BJ (cell line): Measurements from ENCODE around the gene NCLN. TPM values are rescaled to one million over a fixed set of nuclear protein-coding genes. Genes with fewer than 3 reads are reported as not detected.
A peak's percentile ranks its signal among the peaks of the same experiment; 100 is the strongest.
"Not testable (repeated sequence)": the region's sequence is repeated elsewhere in the genome, so short reads cannot be mapped to it uniquely, and the experiment has no call there.

Source experiments
- CTCF ChIA-PET: fragments of 350-600 bp; formaldehyde crosslinking; extraction: SDS; loops from one replicate; lab custom pipeline; 2021; ENCODE audit warnings: antibody characterized with exemption, inconsistent platforms; lab: Yijun Ruan, JAX
- POLR2A ChIA-PET: fragments of 300-600 bp; sonication (Branson Sonifier 250); formaldehyde crosslinking; extraction: SDS; loops from one replicate; lab custom pipeline; 2021; ENCODE audit warnings: antibody characterized with exemption; lab: Charles Lee
- DNase-seq: peaks from one replicate; pipeline ENCODE4 v3.0.0-alpha.2; 2011; ENCODE audit warnings: low read depth
- H3K27me3 ChIP-seq: 2 replicates; pipeline ENCODE4 v1.6.0; 2011; ENCODE audit warnings: low read length; ENCODE audit not compliant: control insufficient read depth, insufficient read depth
- H3K36me3 ChIP-seq: 2 replicates; pipeline ENCODE4 v1.5.1; 2011; ENCODE audit warnings: low read length; ENCODE audit not compliant: control insufficient read depth, insufficient read depth
- H3K4me3 ChIP-seq: 2 replicates; pipeline ENCODE4 v1.5.1; 2011; ENCODE audit warnings: low read depth, mild to moderate bottlenecking, control low read depth, low read length
- CTCF ChIP-seq: IDR thresholded peaks from 2 replicates; pipeline ENCODE4 v1.5.1; 2011; ENCODE audit warnings: low read depth, mild to moderate bottlenecking, control low read depth, inconsistent platforms, low read length, moderate library complexity; ENCODE audit not compliant: insufficient read depth
- polyA plus RNA-seq: library from polyadenylated mRNA; depleted of rRNA; stranded (reverse); fragments of >200 nt; gene quantifications from 2 replicates; pipeline ENCODE4 v1.2.3, GENCODE V29; 2011

The NCLN gene
- polyA plus RNA-seq, 1 experiment = 75.8 TPM

DNA sequence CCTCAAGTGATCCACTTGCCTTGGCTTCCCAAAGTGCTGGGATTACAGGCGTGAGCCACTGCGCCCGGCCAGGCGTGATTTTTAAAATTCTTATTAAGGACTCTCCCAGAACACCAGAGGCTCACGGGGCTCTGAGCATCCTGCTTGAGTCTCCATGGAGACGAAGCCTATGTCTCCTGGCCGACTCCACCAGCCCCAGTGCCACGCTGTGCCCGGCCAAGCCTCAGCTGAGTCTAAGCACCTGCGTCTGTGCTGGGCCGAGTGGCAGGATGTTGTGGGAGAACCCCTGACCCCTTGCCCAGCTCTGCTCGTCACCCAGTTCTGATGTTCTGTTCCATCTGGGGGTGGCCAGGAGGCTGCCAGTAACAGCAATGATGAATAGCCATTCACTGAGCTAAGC lies 34.8 kb downstream of the NCLN start:
- no peak for TF ChIP-seq CTCF
- H3K4me3 ChIP-seq = no peak overlapping the region
- POLR2A ChIA-PET = no interaction called here
- no peaks in the 10 kb centered on the region; the same call in 1 of the 2 replicates for H3K27me3 ChIP-seq
- DNase-seq = no peak
- no peaks in the 10 kb centered on the region for H3K36me3 ChIP-seq
- CTCF ChIA-PET = interaction anchor here (0.8 kb wide), 1 partner anchor 9 kb away, joined by 3 read pairs; no protein-coding TSS in a partner anchor

DNA sequence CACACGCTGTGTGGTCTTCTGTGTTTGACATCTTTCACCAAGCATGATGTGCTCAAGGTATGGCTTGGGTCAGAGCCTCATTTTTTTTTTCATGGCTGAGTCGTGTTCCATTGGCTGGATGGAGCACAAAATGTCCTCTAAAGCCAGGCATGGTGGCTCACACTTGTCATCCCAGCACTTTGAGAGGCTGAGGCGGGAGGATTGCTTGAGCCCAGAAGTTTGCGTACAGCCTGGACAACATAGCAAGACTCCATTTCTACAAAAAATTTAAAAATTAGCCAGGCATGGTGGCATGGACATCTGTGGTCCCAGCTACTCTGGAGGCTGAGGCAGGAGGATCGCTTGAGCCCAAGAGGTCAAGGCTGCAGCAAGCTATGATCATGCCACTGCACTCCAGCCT lies 35.8 kb downstream of the NCLN start:
- H3K4me3 ChIP-seq, H3K36me3 ChIP-seq, DNase-seq, POLR2A ChIA-PET, H3K27me3 ChIP-seq: not testable (repeated sequence)
- CTCF ChIA-PET = interaction anchor here (0.8 to 1.4 kb wide), 2 partner anchors 10 to 12 kb away, joined by 3 read pairs; no protein-coding TSS in a partner anchor

DNA sequence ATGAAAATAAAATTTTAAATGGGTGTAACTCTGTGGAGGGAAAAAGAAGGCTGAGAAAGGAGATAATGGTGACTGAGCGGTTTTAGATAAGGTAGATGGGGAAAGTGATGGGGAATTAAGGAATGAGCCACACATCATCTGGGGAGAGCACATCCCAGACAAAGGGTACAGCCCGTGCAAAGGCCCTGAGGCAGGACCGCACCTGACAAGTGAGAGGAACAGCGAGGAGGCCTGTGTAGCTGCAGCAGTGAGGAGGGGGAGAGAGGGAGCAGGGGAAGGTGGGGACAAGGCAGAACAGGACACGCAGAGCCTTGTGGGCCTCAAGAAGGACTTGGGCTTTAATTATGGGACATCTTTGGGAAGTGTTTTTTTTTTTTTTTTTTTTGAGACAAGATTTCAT lies 37.0 kb downstream of the NCLN start:
- DNase-seq = no peak
- peaks cover 11% of the 10 kb centered on the region for H3K27me3 ChIP-seq
- no peak overlapping the region for H3K4me3 ChIP-seq
- ChIA-PET POLR2A (no interaction called here), CTCF (interaction anchor here (1.4 to 1.6 kb wide), 2 partner anchors 11 to 13 kb away, joined by 3 to 4 read pairs; no protein-coding TSS in a partner anchor)
- H3K36me3 ChIP-seq = no peaks in the 10 kb centered on the region
- TF ChIP-seq CTCF = no peak

DNA sequence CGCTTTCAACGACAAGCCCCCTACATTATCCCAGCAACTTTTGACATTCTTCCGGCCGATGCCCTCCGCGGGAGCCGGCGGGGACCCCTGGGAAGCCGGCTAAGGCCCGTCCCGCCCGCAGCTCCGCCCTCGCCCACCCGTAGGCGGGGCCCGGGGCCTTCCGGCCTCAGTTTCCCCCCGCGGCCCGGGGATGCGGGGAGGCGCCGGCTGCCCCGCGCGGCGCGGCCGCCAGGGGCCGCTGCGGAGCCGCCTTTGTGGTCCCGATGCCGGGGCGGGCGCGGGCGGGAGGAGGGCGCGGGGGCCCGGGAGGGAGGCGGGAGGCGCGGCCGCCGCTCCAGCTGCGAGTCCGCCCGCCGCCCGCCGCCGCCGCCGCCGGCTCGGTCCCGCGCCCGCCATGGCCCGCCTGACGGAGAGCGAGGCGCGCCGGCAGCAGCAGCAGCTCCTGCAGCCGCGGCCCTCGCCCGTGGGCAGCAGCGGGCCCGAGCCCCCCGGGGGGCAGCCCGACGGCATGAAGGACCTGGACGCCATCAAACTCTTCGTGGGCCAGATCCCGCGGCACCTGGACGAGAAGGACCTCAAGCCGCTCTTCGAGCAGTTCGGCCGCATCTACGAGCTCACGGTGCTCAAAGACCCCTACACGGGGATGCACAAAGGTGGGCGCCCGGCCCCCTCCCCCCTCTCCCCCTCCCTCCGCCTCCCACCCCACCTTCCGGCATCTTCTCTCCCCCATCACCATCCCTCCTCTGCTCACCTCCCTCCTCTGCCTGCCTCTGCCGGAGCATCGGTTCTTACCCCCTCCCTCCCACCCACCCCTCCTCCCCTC lies 38.8 kb downstream of the NCLN start, which contains the start of gene CELF5:
CELF5 (plus strand) TSS at position 316 of the 823 bp plus-strand sequence; CDS start at position 395, 79 bp downstream.
- DNase-seq = no peak
- ChIA-PET POLR2A (no interaction called here), CTCF (interaction anchor here (0.6 to 1.7 kb wide), 7 partner anchors 9 to 77 kb away, joined by 3 to 5 read pairs (median 3); no protein-coding TSS in a partner anchor)
- H3K27me3 ChIP-seq = peaks cover 18% of the 10 kb centered on the region
- H3K36me3 ChIP-seq = no peaks in the 10 kb centered on the region
- H3K4me3 ChIP-seq = peak within 1 kb of the TSS; percentile 31
- TF ChIP-seq CTCF = no peak

DNA sequence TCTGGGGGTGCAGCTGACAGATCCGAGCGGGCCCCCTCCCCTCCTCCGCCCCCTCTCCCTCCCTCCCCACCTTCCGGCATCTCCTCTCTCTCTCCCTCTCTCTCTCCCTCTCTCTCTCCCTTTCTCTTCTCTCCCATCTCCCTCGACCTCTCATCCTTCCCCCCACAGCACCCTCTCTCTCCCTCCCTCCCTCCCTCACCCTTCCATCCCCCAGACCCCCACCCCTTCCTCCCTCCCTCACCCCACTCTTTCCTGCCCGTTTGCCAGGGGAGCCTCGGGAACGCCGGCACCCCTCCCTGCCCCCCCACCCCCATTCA lies 39.4 kb downstream of the NCLN start:
- ChIA-PET CTCF (interaction anchor here (0.6 to 1.7 kb wide), 5 partner anchors 10 to 77 kb away, joined by 3 to 5 read pairs (median 3); no protein-coding TSS in a partner anchor), POLR2A (no interaction called here)
- Histone ChIP-seq H3K4me3 (no peak overlapping the region), H3K27me3 (peaks cover 19% of the 10 kb centered on the region), H3K36me3 (no peaks in the 10 kb centered on the region)
- TF ChIP-seq CTCF = no peak
- no peak for DNase-seq
